A673 (cell line): ENCODE data around the gene SRRD. TPM values are rescaled to one million over a fixed set of nuclear protein-coding genes. Genes with fewer than 3 reads are reported as not detected.

ENCODE experiments used
- BruUV-seq: library from RNA; stranded (reverse); fragments of 400-500 nt; replicated peaks from 2 replicates; lab custom pipeline; 2021; lab: Mats Ljungman, UMichigan
- CTCF ChIA-PET: fragments of 300-600 bp; sonication (Branson Sonifier 250); formaldehyde crosslinking; loops from one replicate; lab custom pipeline; 2022; ENCODE audit warnings: antibody characterized with exemption; lab: Charles Lee
- POLR2A ChIA-PET: fragments of 300-600 bp; sonication (Branson Sonifier 250); formaldehyde crosslinking; loops from one replicate; lab custom pipeline; 2022; ENCODE audit warnings: antibody characterized with exemption; ENCODE audit not compliant: low non-redundant PET; lab: Charles Lee
- DNase-seq: peaks from one replicate; pipeline ENCODE4 v3.0.0-alpha.2; 2015; ENCODE audit warnings: low spot score
- H3K27ac ChIP-seq: fragments of 200-600 bp; sonication (generic); 2 replicates; pipeline ENCODE4 v1.5.1; 2016; ENCODE audit warnings: mixed run types, low read depth, mild to moderate bottlenecking, mixed read lengths, antibody characterized with exemption, low read length; ENCODE audit not compliant: poor library complexity, severe bottlenecking
- H3K27me3 ChIP-seq: fragments of 200-600 bp; sonication (generic); replicated peaks from 2 replicates; pipeline ENCODE4 v1.6.1; 2017; ENCODE audit warnings: mixed run types, low read depth, mild to moderate bottlenecking, mixed read lengths, antibody characterized with exemption, low read length; ENCODE audit not compliant: insufficient read depth, poor library complexity
- H3K36me3 ChIP-seq: fragments of 200-600 bp; sonication (generic); 2 replicates; pipeline ENCODE4 v1.6.1; 2016; ENCODE audit warnings: mixed run types, mild to moderate bottlenecking, mixed read lengths, antibody characterized with exemption, low read length; ENCODE audit not compliant: insufficient read depth, poor library complexity, severe bottlenecking
- H3K4me1 ChIP-seq: fragments of 200-600 bp; sonication (generic); 2 replicates; pipeline ENCODE4 v1.6.1; 2017; ENCODE audit warnings: mixed run types, mild to moderate bottlenecking, mixed read lengths, antibody characterized with exemption, low read length; ENCODE audit not compliant: insufficient read depth, poor library complexity, severe bottlenecking
- H3K4me3 ChIP-seq: fragments of 200-600 bp; sonication (generic); 2 replicates; pipeline ENCODE4 v1.5.1; 2016; ENCODE audit warnings: low read depth, mixed run types, mild to moderate bottlenecking, mixed read lengths, low read length; ENCODE audit not compliant: poor library complexity, severe bottlenecking
- H3K9me3 ChIP-seq: fragments of 200-600 bp; sonication (generic); 2 replicates; pipeline ENCODE4 v1.6.1; 2016; ENCODE audit warnings: mixed run types, low read depth, mild to moderate bottlenecking, mixed read lengths, antibody characterized with exemption, low read length; ENCODE audit not compliant: poor library complexity, severe bottlenecking
- EZH2 ChIP-seq: fragments of 200-600 bp; sonication (generic); IDR thresholded peaks from 2 replicates; pipeline ENCODE4 v1.6.1; 2017; ENCODE audit warnings: borderline replicate concordance, low read depth, mild to moderate bottlenecking, mixed read lengths, antibody characterized with exemption, low read length; ENCODE audit not compliant: poor library complexity, severe bottlenecking
- intact Hi-C: fragments of 100-400 bp; cut with micrococcal nuclease; formaldehyde crosslinking; loops from one replicate; pipeline ENCODE4 v1.10.0; 2022; ENCODE audit not compliant: unreplicated experiment
- total RNA-seq: library from RNA; stranded (reverse); gene quantifications from 2 replicates; pipeline ENCODE4 v1.2.3, GENCODE V29; 2021
- TF ChIP-seq, protein P1 (sequence below): fragments of 300-800, 200-600 bp; sonication (generic); conservative IDR thresholded peaks from 2 replicates; pipeline ENCODE4 v1.5.1; 2017; ENCODE audit warnings: low read depth, mild to moderate bottlenecking, antibody characterized with exemption, low read length, moderate library complexity, mixed read lengths

Gene SRRD
- total RNA-seq, 1 experiment from 2014 or later: 28.8 TPM

DNA sequence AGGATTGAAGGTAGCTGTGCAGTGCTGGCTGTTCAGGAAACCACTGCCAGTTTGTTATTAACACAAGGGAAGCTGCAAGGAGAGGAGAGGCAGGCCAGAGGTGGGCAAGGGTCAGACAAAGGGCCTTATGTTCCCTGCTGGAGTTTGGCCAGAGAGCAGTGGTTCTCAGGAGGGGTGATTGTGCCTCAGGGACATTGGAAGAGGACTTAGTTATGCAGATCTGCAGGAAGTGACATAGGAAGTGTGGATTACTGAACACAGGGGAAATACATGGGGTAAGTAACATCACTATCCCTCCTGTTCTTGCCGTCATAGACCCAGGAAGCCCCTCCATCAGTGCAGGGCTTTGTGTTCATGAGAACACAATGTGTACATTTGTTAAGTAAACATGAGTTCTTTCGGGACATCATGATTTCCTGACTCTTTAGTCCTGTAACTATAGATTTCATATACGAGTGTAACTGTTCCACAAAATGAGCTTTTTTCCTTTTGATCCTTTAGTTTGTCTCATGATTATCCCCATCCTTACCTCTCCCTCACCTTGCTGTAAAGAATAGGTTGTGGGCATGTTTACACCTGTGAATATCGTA is 5.9 kb downstream of the SRRD start:
- no peaks in the 10 kb centered on the region for H3K27me3 ChIP-seq
- BruUV-seq: no TSS peak

DNA sequence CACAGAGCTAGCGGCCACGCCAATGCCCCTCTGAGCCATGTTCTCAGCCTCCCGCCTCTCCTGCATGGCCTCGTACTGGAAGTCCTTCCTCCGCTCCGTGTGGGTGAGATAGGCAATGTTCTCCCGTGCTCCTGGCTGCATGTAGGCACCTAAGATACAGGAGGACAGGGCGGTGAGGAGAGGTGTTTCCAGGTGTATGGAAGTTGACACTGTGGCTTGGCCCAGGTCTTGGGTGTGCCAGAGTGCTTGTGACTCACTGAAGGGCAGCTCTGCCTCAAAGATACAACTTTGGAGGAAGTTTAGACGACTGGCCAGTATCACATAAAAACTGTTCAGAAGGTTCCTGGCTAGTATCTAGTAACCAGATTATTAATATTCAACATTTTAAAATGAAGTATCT is 8.5 kb downstream of the SRRD start:
- ChIA-PET POLR2A (no interaction called here), CTCF (no interaction called here)
- intact Hi-C loops: no loop called here
- Histone ChIP-seq H3K27me3 (no peaks in the 10 kb centered on the region), H3K27ac (no peak overlapping the region), H3K9me3 (no peaks in the 10 kb centered on the region), H3K4me3 (no peak overlapping the region), H3K36me3 (peaks cover 92% of the 10 kb centered on the region), H3K4me1 (no peaks in the 10 kb centered on the region)
- BruUV-seq: no TSS peak
- DNase-seq: no peak
- TF ChIP-seq EZH2: no peak
- TF ChIP-seq, protein P1, sequence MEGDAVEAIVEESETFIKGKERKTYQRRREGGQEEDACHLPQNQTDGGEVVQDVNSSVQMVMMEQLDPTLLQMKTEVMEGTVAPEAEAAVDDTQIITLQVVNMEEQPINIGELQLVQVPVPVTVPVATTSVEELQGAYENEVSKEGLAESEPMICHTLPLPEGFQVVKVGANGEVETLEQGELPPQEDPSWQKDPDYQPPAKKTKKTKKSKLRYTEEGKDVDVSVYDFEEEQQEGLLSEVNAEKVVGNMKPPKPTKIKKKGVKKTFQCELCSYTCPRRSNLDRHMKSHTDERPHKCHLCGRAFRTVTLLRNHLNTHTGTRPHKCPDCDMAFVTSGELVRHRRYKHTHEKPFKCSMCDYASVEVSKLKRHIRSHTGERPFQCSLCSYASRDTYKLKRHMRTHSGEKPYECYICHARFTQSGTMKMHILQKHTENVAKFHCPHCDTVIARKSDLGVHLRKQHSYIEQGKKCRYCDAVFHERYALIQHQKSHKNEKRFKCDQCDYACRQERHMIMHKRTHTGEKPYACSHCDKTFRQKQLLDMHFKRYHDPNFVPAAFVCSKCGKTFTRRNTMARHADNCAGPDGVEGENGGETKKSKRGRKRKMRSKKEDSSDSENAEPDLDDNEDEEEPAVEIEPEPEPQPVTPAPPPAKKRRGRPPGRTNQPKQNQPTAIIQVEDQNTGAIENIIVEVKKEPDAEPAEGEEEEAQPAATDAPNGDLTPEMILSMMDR: no peak

More for the DNA sequence above, 5.9 kb downstream of the SRRD start:
- TF ChIP-seq, protein P1: no peak
- no peak for TF ChIP-seq EZH2
- Histone ChIP-seq H3K4me3 (no peak overlapping the region), H3K4me1 (peaks cover 7% of the 10 kb centered on the region), H3K36me3 (peaks cover 68% of the 10 kb centered on the region), H3K27ac (no peak overlapping the region), H3K9me3 (no peaks in the 10 kb centered on the region)
- ChIA-PET POLR2A (no interaction called here), CTCF (interaction anchor here (0.6 kb wide), 1 partner anchor 149 kb away, joined by 3 read pairs; no protein-coding TSS in a partner anchor)
- intact Hi-C loops: no loop called here
- DNase-seq: no peak

DNA sequence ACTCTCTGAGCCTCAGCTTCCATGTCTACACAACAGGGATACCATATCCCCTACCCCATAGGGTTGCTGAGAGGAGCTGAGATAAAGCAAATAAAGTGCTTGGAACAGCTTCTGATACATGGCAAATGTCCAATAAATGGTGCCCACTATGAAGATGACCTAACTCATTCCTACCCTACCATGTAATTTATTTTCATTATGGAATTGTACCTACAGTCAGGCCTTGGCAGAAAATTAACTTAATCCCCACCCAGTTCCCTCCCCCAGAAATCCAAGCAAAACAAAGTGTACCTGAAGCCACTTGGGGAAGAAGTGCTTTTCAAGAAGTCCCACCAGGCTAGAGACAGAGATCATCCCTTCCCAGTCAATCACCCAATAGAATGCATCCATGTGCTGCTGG is 10.8 kb downstream of the SRRD start:
- Histone ChIP-seq H3K4me1 (no peaks in the 10 kb centered on the region), H3K27me3 (no peaks in the 10 kb centered on the region), H3K9me3 (no peaks in the 10 kb centered on the region), H3K27ac (no peak overlapping the region), H3K36me3 (peaks cover 84% of the 10 kb centered on the region), H3K4me3 (no peak overlapping the region)
- ChIA-PET CTCF (no interaction called here), POLR2A (no interaction called here)
- TF ChIP-seq EZH2: no peak
- TF ChIP-seq, protein P1: no peak
- no TSS peak for BruUV-seq
- no peak for DNase-seq
- intact Hi-C loops: no loop called here
